IMR-90 (cell line): ENCODE measurements around the gene THEM5. TPM values are rescaled to one million over a fixed set of nuclear protein-coding genes. Genes with fewer than 3 reads are reported as not detected.

Source experiments
- ATAC-seq: fragments of 200-7000 bp; cut with Tn5 transposase; 2 replicates; pipeline ENCODE4 v1.9.1; 2020; ENCODE audit warnings: low read depth, mild to moderate bottlenecking, moderate library complexity
- BruUV-seq: library from RNA; stranded (reverse); fragments of 400-500 nt; replicated peaks from 2 replicates; lab custom pipeline; 2021; lab: Mats Ljungman, UMichigan
- CTCF ChIA-PET: fragments of 300-600 bp; formaldehyde crosslinking; extraction: SDS; loops from one replicate; lab custom pipeline; 2021; ENCODE audit warnings: antibody characterized with exemption; lab: Yijun Ruan, JAX
- POLR2A ChIA-PET: fragments of 300-600 bp; sonication (Branson Sonifier 250); formaldehyde crosslinking; loops from one replicate; lab custom pipeline; 2022; ENCODE audit warnings: antibody characterized with exemption; ENCODE audit not compliant: unreplicated experiment; lab: Charles Lee
- DNase-seq: peaks from one replicate; pipeline ENCODE4 v3.0.0; 2013
- H2AFZ ChIP-seq: replicated peaks from 2 replicates; pipeline ENCODE3; 2013; ENCODE audit warnings: low read length, mild to moderate bottlenecking; ENCODE audit not compliant: poor library complexity
- H2AK5ac ChIP-seq: 2 replicates; pipeline ENCODE4 v1.6.1; 2013; ENCODE audit warnings: low read depth, low read length, inconsistent platforms
- H2AK9ac ChIP-seq: replicated peaks from 2 replicates; pipeline ENCODE3; 2013; ENCODE audit warnings: mild to moderate bottlenecking, low read depth, low read length, moderate library complexity; ENCODE audit not compliant: poor library complexity
- H2BK120ac ChIP-seq: 2 replicates; pipeline ENCODE4 v1.6.1; 2013; ENCODE audit warnings: low read depth, low read length, inconsistent platforms
- H2BK15ac ChIP-seq: 3 replicates; pipeline ENCODE4 v1.6.1; 2013; ENCODE audit warnings: low read depth, low read length, inconsistent platforms
- H2BK20ac ChIP-seq: 2 replicates; pipeline ENCODE4 v1.6.1; 2013; ENCODE audit warnings: low read depth, mild to moderate bottlenecking, inconsistent platforms, low read length, moderate library complexity
- H2BK5ac ChIP-seq: 2 replicates; pipeline ENCODE4 v1.6.1; 2013; ENCODE audit warnings: mild to moderate bottlenecking, low read depth, low read length, inconsistent platforms; ENCODE audit not compliant: poor library complexity, severe bottlenecking
- H3K14ac ChIP-seq: replicated peaks from 2 replicates; pipeline ENCODE4 v1.6.1; 2013; ENCODE audit warnings: low read depth, low read length, inconsistent platforms
- H3K18ac ChIP-seq: 2 replicates; pipeline ENCODE4 v1.6.1; 2013; ENCODE audit warnings: low read depth, low read length, control low read depth
- H3K23ac ChIP-seq: 2 replicates; pipeline ENCODE4 v1.6.1; 2013; ENCODE audit warnings: low read depth, low read length, inconsistent platforms
- H3K27ac ChIP-seq: 2 replicates; pipeline ENCODE4 v1.5.1; 2013; ENCODE audit warnings: mild to moderate bottlenecking, control low read depth, low read length; ENCODE audit not compliant: insufficient read depth
- H3K27me3 ChIP-seq: 2 replicates; pipeline ENCODE4 v1.6.1; 2013; ENCODE audit warnings: low read length; ENCODE audit not compliant: control insufficient read depth, insufficient read depth
- H3K36me3 ChIP-seq: 2 replicates; pipeline ENCODE4 v1.6.1; 2013; ENCODE audit warnings: low read length, mixed read lengths; ENCODE audit not compliant: control insufficient read depth, insufficient read depth
- H3K4ac ChIP-seq: 2 replicates; pipeline ENCODE4 v1.6.1; 2013; ENCODE audit warnings: low read depth, low read length, inconsistent platforms
- H3K4me1 ChIP-seq: 2 replicates; pipeline ENCODE4 v1.6.1; 2013; ENCODE audit warnings: low read length, mixed read lengths; ENCODE audit not compliant: control insufficient read depth, insufficient read depth
- H3K4me2 ChIP-seq: 2 replicates; pipeline ENCODE4 v1.6.1; 2013; ENCODE audit warnings: low read depth, mild to moderate bottlenecking, control low read depth, low read length, moderate library complexity
- H3K4me3 ChIP-seq: 2 replicates; pipeline ENCODE4 v1.5.1; 2013; ENCODE audit warnings: low read depth, mild to moderate bottlenecking, control low read depth, low read length, moderate library complexity; ENCODE audit not compliant: insufficient read depth
- H3K56ac ChIP-seq: 2 replicates; pipeline ENCODE4 v1.6.1; 2013; ENCODE audit warnings: low read length, inconsistent platforms; ENCODE audit not compliant: insufficient read depth; ENCODE audit errors: extremely low read depth
- H3K79me1 ChIP-seq, 2 experiments: 2 replicates each; pipeline ENCODE4 v1.6.1; 2013; ENCODE audit warnings: low read length in 2 of 2, inconsistent platforms in 1 of 2, low read depth in 1 of 2
- H3K9ac ChIP-seq: 2 replicates; pipeline ENCODE4 v1.6.1; 2013; ENCODE audit warnings: low read depth, low read length, control low read depth
- H3K9me1 ChIP-seq: 2 replicates; pipeline ENCODE4 v1.6.1; 2013; ENCODE audit warnings: low read length, inconsistent platforms; ENCODE audit not compliant: insufficient read depth
- H3K9me3 ChIP-seq: 2 replicates; pipeline ENCODE4 v1.6.1; 2013; ENCODE audit warnings: low read length; ENCODE audit not compliant: control insufficient read depth, insufficient read depth
- H4K20me1 ChIP-seq: 2 replicates; pipeline ENCODE4 v1.6.1; 2013; ENCODE audit warnings: low read length, inconsistent platforms; ENCODE audit not compliant: insufficient read depth
- H4K5ac ChIP-seq: 2 replicates; pipeline ENCODE4 v1.6.1; 2013; ENCODE audit warnings: mild to moderate bottlenecking, low read depth, low read length, control low read depth
- H4K8ac ChIP-seq, 2 experiments: 2 replicates each; pipeline ENCODE4 v1.6.1; 2013; ENCODE audit warnings: low read depth in 2 of 2, low read length in 2 of 2, control low read depth in 1 of 2, inconsistent platforms in 1 of 2
- H4K91ac ChIP-seq: 2 replicates; pipeline ENCODE4 v1.6.1; 2013; ENCODE audit warnings: low read depth, low read length, inconsistent platforms; ENCODE audit not compliant: insufficient read depth
- BHLHE40 ChIP-seq: fragments of 150-350 bp; IDR thresholded peaks from 2 replicates; pipeline ENCODE4 v1.6.1; 2016; ENCODE audit warnings: mild to moderate bottlenecking, low read depth, low read length
- CEBPB ChIP-seq: IDR thresholded peaks from 2 replicates; pipeline ENCODE4 v1.6.1; 2012; ENCODE audit warnings: low read depth, low read length, improper control_type of control experiment
- CHD1 ChIP-seq: IDR thresholded peaks from 2 replicates; pipeline ENCODE4 v1.6.1; 2012; ENCODE audit warnings: low read depth, low read length, improper control_type of control experiment
- CTCF ChIP-seq: conservative IDR thresholded peaks from 2 replicates; pipeline ENCODE4 v1.5.1; 2012; ENCODE audit warnings: mild to moderate bottlenecking, low read depth, low read length, improper control_type of control experiment
- ELK1 ChIP-seq: fragments of 150-350 bp; IDR thresholded peaks from 2 replicates; pipeline ENCODE4 v1.6.1; 2016; ENCODE audit warnings: low read depth, mild to moderate bottlenecking, low read length, moderate library complexity, borderline replicate concordance
- FOS ChIP-seq: fragments of 150-350 bp; IDR thresholded peaks from 2 replicates; pipeline ENCODE4 v1.6.1; 2016; ENCODE audit warnings: low read depth, low read length
- MAFK ChIP-seq: IDR thresholded peaks from 2 replicates; pipeline ENCODE4 v1.6.1; 2012; ENCODE audit warnings: low read depth, low read length, improper control_type of control experiment
- MAZ ChIP-seq: IDR thresholded peaks from 2 replicates; pipeline ENCODE4 v1.6.1; 2012; ENCODE audit warnings: low read depth, mild to moderate bottlenecking, low read length, improper control_type of control experiment, moderate library complexity, borderline replicate concordance
- MXI1 ChIP-seq: IDR thresholded peaks from 2 replicates; pipeline ENCODE4 v1.6.1; 2012; ENCODE audit warnings: low read depth, mild to moderate bottlenecking, low read length, moderate library complexity, borderline replicate concordance
- NFE2L2 ChIP-seq: fragments of 150-350 bp; IDR thresholded peaks from 2 replicates; pipeline ENCODE4 v1.6.1; 2016; ENCODE audit warnings: low read depth, mild to moderate bottlenecking, low read length
- POLR2A ChIP-seq: IDR thresholded peaks from 2 replicates; pipeline ENCODE4 v1.6.1; 2012; ENCODE audit warnings: mild to moderate bottlenecking, low read depth, low read length
- RAD21 ChIP-seq: IDR thresholded peaks from 2 replicates; pipeline ENCODE4 v1.6.1; 2012; ENCODE audit warnings: low read length, improper control_type of control experiment
- RCOR1 ChIP-seq: IDR thresholded peaks from 2 replicates; pipeline ENCODE4 v1.6.1; 2012; ENCODE audit warnings: mild to moderate bottlenecking, low read length, improper control_type of control experiment; ENCODE audit not compliant: insufficient replicate concordance
- RFX5 ChIP-seq: IDR thresholded peaks from 2 replicates; pipeline ENCODE4 v1.8.0; 2012; ENCODE audit warnings: low read depth, mild to moderate bottlenecking, low read length, moderate library complexity
- SMC3 ChIP-seq: fragments of 150-350 bp; IDR thresholded peaks from 2 replicates; pipeline ENCODE4 v1.6.1; 2016; ENCODE audit warnings: low read depth, mild to moderate bottlenecking, antibody characterized with exemption, low read length, moderate library complexity
- USF2 ChIP-seq: fragments of 150-350 bp; IDR thresholded peaks from 2 replicates; pipeline ENCODE4 v1.6.1; 2017; ENCODE audit warnings: mild to moderate bottlenecking, antibody characterized with exemption, low read length, low read depth
- WGBS, 2 experiments: methylation state at CpG; one replicate each; pipeline versions ENCODE4 v1.1.5 to v1.1.7; 2013; ENCODE audit warnings: missing lambda C conversion rate in 2 of 2; ENCODE audit not compliant: insufficient read length in 1 of 2; ENCODE audit errors: extremely low coverage in 2 of 2; 5-methylcytosine and 5-hydroxymethylcytosine counted together
- dilution Hi-C: fragments of 300-500 bp; cut with HindIII; formaldehyde crosslinking; loops from one replicate; pipeline ENCODE4 v1.14.3; 2018; ENCODE audit warnings: low sequenced_read_pairs; ENCODE audit not compliant: unreplicated experiment
- in situ Hi-C: fragments of 300-500 bp; cut with MboI; formaldehyde crosslinking; loops from 3 replicates; pipeline ENCODE4 v1.14.3; 2019; ENCODE audit warnings: low sequenced_read_pairs, inconsistent platforms, mixed read lengths
- intact Hi-C: fragments of 100-400 bp; cut with micrococcal nuclease; formaldehyde crosslinking; loops from 2 replicates; pipeline ENCODE4 v1.10.0; 2022
- polyA plus RNA-seq, 3 experiments: library from polyadenylated mRNA; depleted of rRNA; stranded (reverse); fragments of >200 nt; gene quantifications; 2 replicates each; pipeline ENCODE4 v1.2.3, GENCODE V29; 2012; ENCODE audit warnings: low replicate concordance in 1 of 3
- total RNA-seq: library from RNA; depleted of rRNA; stranded (reverse); fragments of >200 nt; gene quantifications from 2 replicates; pipeline ENCODE4 v1.2.3, GENCODE V29; 2012

Gene THEM5
- total and polyA plus RNA-seq, 2 of the 4 experiments (the other 2 are of a cell fraction), result not detected

- POLR2A ChIA-PET, result no interaction called here
- Histone ChIP-seq H3K9ac (no peak overlapping the region), H3K56ac (no peak overlapping the region), H3K36me3 (no peaks in the 10 kb centered on the region), H4K20me1 (no peaks in the 10 kb centered on the region), H2BK120ac (no peak overlapping the region), H4K91ac (no peak overlapping the region), H3K79me1 (no peaks in the 10 kb centered on the region), H3K14ac (no peak overlapping the region), H2BK15ac (no peak overlapping the region), H3K18ac (no peak overlapping the region), H3K4ac (no peak overlapping the region), H2BK5ac (no peak overlapping the region), H4K8ac (no peak overlapping the region), H2BK20ac (no peak overlapping the region), H3K23ac (no peak overlapping the region), H4K5ac (no peak overlapping the region), H3K4me1 (no peaks in the 10 kb centered on the region), H3K27me3 (peaks cover 23% of the 10 kb centered on the region), H2AK9ac (no peak overlapping the region), H3K9me3 (no peaks in the 10 kb centered on the region), H2AFZ (no peak overlapping the region), H3K4me3 (no peak overlapping the region), H2AK5ac (no peak overlapping the region), H3K27ac (no peak overlapping the region), H3K4me2 (no peak overlapping the region), H3K9me1 (0 out of 2 replicates have a peak, but pooled peaks cover 4% of the 10 kb centered on the region)
- CTCF ChIA-PET, result no interaction called here
- intact Hi-C loops, result no loop called here
- no peak for TF ChIP-seq MAZ
- TF ChIP-seq MAFK, result no peak
- TF ChIP-seq USF2, result no peak
- TF ChIP-seq CEBPB, result no peak
- no peak for TF ChIP-seq NFE2L2
- no peak for TF ChIP-seq RCOR1
- TF ChIP-seq ELK1, result no peak
- no peak for TF ChIP-seq FOS
- no peak for TF ChIP-seq RFX5
- TF ChIP-seq SMC3, result no peak
- TF ChIP-seq RAD21, result no peak
- no peak for TF ChIP-seq POLR2A
- TF ChIP-seq CTCF, result no peak
- TF ChIP-seq BHLHE40, result no peak
- TF ChIP-seq MXI1, result no peak
- no peak for TF ChIP-seq CHD1
- no peak for ATAC-seq
- in situ Hi-C loops, result no loop called here
- dilution Hi-C loops, result no loop called here
- no TSS peak for BruUV-seq
- DNase-seq, result no peak
- WGBS, 2 experiments, result no CpG with 5 or more reads among the region's 2 CpGs
Measured at GRCh38 chr1:151864411-151864810, 10.9 kb upstream of the THEM5 start.
